ENCODE data around the gene GCM1. TPM values are rescaled to one million over a fixed set of nuclear protein-coding genes. Genes with fewer than 3 reads are reported as not detected.

GCM1 gene
- total RNA-seq, 1 experiment from 2014 or later: 0.24 TPM

DNA sequence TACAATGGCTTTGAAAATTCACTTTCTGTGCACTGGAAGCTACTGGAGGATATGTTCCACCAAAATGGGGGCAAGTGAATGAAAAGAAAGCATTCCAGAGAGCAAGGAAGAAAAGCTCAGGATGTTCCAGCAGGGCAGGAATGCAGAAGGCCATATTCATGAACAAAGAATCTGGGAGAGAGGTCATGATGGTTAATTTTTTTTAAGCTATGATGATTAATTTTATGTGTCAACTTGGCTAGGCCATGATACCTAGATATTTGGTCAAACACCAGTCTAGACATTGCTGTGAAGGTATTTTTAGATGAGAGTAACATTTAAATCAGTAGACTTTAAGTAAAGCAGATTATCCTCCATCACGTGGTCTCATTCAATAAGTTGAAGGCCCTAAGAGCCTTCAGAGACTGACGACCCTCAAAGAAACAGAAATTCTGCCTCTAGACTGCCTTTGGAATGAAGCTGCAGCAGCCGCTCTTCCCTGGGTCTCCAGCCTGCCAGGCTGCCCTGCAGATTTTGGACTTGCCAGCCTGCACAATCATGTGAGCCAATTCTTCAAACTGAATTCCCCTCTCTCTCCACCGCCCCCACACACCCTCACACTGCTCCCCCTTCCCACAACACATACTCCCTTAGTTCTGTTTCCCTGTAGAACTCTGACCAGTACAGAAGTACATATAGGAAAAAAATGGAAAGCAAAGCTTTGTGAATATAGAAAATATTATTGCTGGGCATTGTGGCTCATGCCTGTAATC is 20.1 kb upstream of the GCM1 start:
- intact Hi-C loops (cut with micrococcal nuclease; ENCODE audit: unreplicated experiment): no loop called here
- Histone ChIP-seq H3K4me3 (ENCODE audit: low read depth, low read length, poor library complexity, severe bottlenecking) (no peak overlapping the region), H3K27ac (ENCODE audit: low read depth, low read length, poor library complexity, severe bottlenecking) (no peak overlapping the region), H3K36me3 (ENCODE audit: insufficient read depth, low read length, poor library complexity, severe bottlenecking) (no peaks in the 10 kb centered on the region), H3K27me3 (replicated peaks; ENCODE audit: insufficient read depth, low read depth, low read length, poor library complexity) (no peaks in the 10 kb centered on the region), H3K4me1 (ENCODE audit: insufficient read depth, low read length, poor library complexity, severe bottlenecking) (no peaks in the 10 kb centered on the region), H3K9me3 (ENCODE audit: low read depth, low read length, poor library complexity, severe bottlenecking) (peaks cover 4% of the 10 kb centered on the region)
- ChIA-PET POLR2A (ENCODE audit: low non-redundant PET) (no interaction called here), CTCF (no interaction called here)
- no peak for DNase-seq (ENCODE audit: low spot score)
- TF ChIP-seq EZH2 (IDR thresholded peaks at IDR 0.05; ENCODE audit: borderline replicate concordance, low read depth, low read length, poor library complexity, severe bottlenecking): no peak
- TF ChIP-seq, protein P1, sequence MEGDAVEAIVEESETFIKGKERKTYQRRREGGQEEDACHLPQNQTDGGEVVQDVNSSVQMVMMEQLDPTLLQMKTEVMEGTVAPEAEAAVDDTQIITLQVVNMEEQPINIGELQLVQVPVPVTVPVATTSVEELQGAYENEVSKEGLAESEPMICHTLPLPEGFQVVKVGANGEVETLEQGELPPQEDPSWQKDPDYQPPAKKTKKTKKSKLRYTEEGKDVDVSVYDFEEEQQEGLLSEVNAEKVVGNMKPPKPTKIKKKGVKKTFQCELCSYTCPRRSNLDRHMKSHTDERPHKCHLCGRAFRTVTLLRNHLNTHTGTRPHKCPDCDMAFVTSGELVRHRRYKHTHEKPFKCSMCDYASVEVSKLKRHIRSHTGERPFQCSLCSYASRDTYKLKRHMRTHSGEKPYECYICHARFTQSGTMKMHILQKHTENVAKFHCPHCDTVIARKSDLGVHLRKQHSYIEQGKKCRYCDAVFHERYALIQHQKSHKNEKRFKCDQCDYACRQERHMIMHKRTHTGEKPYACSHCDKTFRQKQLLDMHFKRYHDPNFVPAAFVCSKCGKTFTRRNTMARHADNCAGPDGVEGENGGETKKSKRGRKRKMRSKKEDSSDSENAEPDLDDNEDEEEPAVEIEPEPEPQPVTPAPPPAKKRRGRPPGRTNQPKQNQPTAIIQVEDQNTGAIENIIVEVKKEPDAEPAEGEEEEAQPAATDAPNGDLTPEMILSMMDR (conservative IDR thresholded peaks at IDR 0.05; ENCODE audit: low read depth, low read length): no peak
- BruUV-seq (replicated peaks): no TSS peak

DNA sequence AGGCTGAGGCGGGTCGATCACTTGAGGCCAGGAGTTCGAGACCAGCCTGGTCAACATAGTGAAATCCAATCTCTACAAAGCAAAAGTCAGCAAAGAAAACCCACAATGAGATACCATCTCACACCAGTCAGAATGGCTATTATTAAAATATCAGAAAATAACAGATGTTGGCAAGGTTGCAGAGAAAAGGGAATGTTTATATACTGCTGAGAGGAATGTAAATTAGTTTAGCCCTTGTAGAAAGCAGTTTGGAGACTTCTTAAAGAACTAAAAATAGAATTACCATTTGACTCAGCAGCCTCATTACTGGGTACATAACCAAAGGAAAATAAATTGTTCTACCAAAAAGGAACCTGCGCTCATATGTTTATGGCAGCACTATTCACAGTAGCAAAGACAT is 16.7 kb upstream of the GCM1 start:
- CTCF ChIA-PET: no interaction called here
- H3K36me3 ChIP-seq (ENCODE audit: insufficient read depth, low read length, poor library complexity, severe bottlenecking): no peaks in the 10 kb centered on the region
- intact Hi-C loops (cut with micrococcal nuclease; ENCODE audit: unreplicated experiment): no loop called here
- no peaks in the 10 kb centered on the region for H3K27me3 ChIP-seq (replicated peaks; ENCODE audit: insufficient read depth, low read depth, low read length, poor library complexity)
- H3K9me3 ChIP-seq (ENCODE audit: low read depth, low read length, poor library complexity, severe bottlenecking): peaks cover 4% of the 10 kb centered on the region
- no TSS peak for BruUV-seq (replicated peaks)
- no peak overlapping the region for H3K4me3 ChIP-seq (ENCODE audit: low read depth, low read length, poor library complexity, severe bottlenecking)
- POLR2A ChIA-PET (ENCODE audit: low non-redundant PET): no interaction called here
- TF ChIP-seq EZH2 (IDR thresholded peaks at IDR 0.05; ENCODE audit: borderline replicate concordance, low read depth, low read length, poor library complexity, severe bottlenecking): no peak
- TF ChIP-seq, protein P1 (conservative IDR thresholded peaks at IDR 0.05; ENCODE audit: low read depth, low read length): no peak
- H3K4me1 ChIP-seq (ENCODE audit: insufficient read depth, low read length, poor library complexity, severe bottlenecking): no peaks in the 10 kb centered on the region
- no peak overlapping the region for H3K27ac ChIP-seq (ENCODE audit: low read depth, low read length, poor library complexity, severe bottlenecking)
- no peak for DNase-seq (ENCODE audit: low spot score)

DNA sequence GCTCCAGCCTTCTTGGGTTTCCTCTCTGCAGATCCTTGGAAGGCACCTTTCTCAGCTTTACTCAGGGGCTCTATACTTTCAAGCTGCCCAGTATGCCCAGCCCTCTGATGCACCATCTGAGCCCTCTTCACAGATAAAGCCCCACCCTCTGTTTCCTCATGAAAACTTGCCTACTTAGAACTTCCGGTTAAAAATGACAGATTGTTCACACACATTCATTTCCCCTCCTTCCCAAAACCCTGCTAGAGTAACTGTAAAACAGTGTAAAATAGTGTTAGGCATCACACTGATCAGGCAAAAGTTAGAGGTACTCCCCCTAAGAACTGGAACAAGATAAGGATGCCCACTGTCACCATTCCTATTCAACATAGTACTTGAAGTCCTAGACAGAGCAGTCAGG is 14.0 kb upstream of the GCM1 start:
- Histone ChIP-seq H3K36me3 (ENCODE audit: insufficient read depth, low read length, poor library complexity, severe bottlenecking) (no peaks in the 10 kb centered on the region), H3K4me3 (ENCODE audit: low read depth, low read length, poor library complexity, severe bottlenecking) (no peak overlapping the region), H3K9me3 (ENCODE audit: low read depth, low read length, poor library complexity, severe bottlenecking) (peaks cover 4% of the 10 kb centered on the region), H3K27ac (ENCODE audit: low read depth, low read length, poor library complexity, severe bottlenecking) (no peak overlapping the region), H3K4me1 (ENCODE audit: insufficient read depth, low read length, poor library complexity, severe bottlenecking) (no peaks in the 10 kb centered on the region), H3K27me3 (replicated peaks; ENCODE audit: insufficient read depth, low read depth, low read length, poor library complexity) (no peaks in the 10 kb centered on the region)
- BruUV-seq (replicated peaks): no TSS peak
- TF ChIP-seq EZH2 (IDR thresholded peaks at IDR 0.05; ENCODE audit: borderline replicate concordance, low read depth, low read length, poor library complexity, severe bottlenecking): no peak
- TF ChIP-seq, protein P1 (conservative IDR thresholded peaks at IDR 0.05; ENCODE audit: low read depth, low read length): no peak
- CTCF ChIA-PET: no interaction called here
- no peak for DNase-seq (ENCODE audit: low spot score)
- POLR2A ChIA-PET (ENCODE audit: low non-redundant PET): no interaction called here
- intact Hi-C loops (cut with micrococcal nuclease; ENCODE audit: unreplicated experiment): no loop called here
